HG03060 (cell line): Measurements from ENCODE around the gene NRP2.

Experiments
- ATAC-seq: cut with Tn5 transposase; IDR thresholded peaks from one replicate; pipeline ENCODE4 v1.9.1; 2021; ENCODE audit warnings: low read depth, moderate number of reproducible peaks; ENCODE audit not compliant: unreplicated experiment

Gene NRP2

DNA sequence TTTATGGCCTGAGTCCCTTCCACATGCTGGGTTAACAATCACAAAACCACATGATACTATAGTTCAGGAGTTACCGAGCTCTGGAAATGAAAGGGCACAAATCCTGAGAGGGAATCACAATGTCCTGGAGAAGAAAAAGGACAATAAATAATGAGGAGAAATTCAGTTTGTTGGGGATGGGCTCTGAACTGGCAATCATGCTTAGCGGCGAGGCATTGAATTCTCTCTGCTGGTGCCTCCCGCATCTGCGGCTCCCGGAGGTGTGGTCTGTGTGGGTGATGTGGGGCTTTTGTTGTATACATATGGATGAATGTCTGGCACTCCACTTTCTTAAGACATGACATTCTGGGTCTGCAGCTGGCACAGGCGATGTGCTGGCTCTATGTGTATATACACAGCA lies 46.1 kb downstream of the NRP2 start:
- ATAC-seq: no peak

DNA sequence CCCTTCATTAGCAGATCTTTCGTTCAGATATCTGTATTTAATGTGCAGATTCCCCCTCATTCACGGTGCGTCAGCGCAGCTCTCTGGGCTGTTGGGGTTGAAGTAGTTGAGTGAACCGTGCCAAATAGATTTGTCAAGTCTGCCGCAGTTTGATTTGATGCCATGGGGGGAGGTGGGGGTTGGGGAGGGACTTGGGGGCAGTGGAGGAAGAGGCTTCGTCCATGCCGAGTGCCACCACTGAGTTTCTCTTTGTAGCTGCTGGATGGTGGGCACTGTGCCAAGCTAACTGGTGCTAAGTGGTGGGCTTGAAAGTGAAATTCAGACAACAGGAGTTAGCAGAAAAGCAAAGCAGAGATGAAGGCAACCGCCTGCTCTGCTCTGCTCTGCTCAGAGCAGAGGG lies 47.9 kb downstream of the NRP2 start:
- ATAC-seq: no peak

DNA sequence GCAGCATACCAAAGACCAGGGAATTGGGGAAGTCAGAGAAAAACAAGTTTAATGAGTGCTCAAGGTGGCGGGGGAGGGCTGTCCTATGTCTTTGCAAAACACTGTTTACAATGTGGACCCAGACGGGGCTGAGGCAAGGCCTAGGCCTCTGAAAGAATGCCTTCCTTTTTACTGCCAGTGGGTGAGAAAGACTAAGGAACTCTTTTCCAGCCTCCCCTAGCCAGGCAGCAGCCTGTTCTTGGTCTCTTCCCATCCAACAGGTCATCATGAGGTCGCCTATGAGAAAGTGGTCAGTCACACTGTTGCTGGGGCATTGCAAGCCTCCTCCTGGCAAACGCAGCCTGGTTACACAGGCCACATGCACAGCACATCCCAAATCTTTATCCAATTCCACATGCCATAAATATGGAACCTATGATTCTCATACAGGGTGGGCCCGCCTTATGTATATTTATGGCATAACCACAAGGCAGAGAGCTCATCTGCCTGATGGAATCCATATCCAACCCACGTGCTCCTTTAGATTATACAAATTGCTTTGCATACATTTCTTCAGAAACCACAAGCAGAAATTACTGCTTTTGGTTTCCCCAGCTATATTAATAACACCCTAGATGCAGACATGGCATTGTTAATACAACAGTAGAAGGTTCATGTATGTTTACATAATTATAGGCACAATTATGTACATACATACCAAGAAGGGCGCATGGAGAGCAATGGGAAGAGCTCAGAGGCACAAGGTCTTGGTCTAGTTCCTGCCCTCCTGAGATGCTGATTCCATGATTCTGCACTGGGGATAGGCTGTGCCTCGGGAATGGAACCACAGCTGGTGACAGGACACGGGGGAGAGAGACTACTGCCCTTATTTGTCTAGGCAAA lies 48.6 kb downstream of the NRP2 start:
- ATAC-seq: no peak

DNA sequence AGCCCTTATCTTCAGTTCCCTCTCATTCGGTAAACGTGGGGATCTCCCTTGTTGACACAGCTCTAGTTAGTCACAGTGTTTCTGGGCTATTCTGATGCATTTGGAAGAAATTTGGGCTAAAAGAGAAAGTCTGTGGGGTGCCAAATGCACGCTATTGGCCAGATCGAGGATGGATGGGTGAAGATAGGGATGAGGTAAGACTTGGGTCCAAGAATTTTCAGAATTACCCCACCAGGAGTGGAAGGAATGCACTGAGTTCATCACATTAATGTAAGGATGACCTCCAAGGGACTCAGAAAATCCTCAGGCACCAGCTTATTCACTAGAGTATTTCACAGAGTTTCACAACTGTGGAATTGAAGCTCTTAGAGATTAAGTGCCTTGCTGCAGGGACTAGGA lies 49.3 kb downstream of the NRP2 start:
- no peak for ATAC-seq

DNA sequence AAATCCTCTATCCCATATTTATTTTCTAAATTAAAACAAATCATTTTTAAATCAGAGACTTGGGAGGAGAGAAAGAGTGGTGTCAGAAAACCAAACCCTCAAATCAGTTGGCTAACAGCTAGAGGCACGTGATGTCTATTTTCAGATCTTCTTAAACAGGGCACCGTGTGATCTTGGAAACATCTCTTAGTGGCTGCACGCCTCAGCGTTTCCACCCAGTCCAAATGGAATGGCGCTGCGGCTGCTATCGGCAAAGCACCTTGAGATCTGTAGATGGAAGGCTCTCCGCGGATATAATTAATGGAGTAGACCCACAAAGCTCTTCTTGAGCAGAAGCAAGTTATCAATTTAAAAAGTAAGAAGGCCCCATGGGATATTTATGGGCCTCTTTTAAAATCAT lies 50.0 kb downstream of the NRP2 start:
- no peak for ATAC-seq

DNA sequence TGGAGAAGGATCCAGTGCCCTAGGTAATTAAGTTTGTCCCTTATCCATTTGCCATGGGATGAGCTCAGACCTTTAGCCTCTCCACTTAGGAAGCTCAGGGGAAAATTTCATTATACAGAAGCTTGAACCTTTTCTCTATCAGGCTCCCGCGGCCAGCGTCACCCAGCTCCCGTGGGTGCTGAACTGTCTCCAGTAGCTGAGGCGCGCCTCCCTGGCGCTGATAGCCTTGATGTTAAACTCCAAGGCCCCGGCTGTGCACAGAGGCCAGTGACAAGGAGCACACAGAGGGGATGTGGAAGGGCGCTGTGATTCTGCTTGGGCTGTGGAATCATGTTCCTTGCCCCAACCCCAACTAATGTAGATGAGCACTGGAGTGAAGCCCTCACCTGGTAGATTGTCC lies 50.8 kb downstream of the NRP2 start:
- no peak for ATAC-seq

DNA sequence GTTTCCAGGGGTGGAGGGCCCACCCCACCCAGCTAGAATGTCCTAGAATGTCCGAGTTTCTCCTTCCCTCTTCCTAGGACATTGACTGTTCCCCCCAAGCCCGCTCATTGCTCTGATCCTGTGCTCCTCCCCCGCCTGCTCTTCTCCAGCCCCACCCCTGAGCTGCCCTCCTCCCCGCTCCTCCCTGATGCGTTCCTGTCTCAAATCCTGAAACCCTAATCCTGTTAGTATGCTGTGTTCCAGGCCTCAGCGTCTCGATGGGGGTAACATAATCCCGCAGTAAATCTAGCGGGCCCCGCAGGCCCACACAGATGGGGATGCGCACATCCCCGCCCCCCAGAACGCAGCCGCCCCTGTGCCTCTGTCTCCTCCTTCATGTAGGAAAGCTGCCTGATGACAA lies 51.3 kb downstream of the NRP2 start:
- no peak for ATAC-seq

DNA sequence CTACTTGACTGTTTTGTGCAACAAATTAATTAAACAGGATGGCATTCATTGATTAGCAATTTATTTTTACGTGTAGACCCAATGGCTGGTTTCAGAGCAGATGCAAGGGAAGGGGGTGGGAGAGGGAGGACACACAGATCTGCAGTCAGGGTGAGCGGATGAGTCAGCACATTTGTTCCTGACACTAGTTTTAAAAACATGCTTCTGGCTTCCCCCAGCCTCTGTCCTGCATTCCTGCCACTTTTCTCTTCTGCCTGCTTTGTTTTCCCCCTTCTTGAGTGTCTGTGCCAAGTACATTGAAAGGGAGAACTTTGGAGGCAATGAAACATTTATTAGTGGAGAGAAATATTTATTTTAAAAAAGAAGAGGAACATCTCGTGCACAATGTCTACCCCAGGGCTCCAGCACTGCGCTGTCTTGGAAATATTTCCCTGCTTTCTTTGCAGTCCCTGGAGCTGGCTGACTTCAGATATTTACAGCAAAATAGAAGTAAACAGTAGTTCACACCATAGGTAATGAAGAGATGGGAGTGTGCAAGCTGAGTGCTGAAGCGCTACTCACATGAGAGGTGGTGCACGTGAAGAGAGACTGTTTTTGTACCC lies 52.2 kb downstream of the NRP2 start:
- ATAC-seq: no peak

DNA sequence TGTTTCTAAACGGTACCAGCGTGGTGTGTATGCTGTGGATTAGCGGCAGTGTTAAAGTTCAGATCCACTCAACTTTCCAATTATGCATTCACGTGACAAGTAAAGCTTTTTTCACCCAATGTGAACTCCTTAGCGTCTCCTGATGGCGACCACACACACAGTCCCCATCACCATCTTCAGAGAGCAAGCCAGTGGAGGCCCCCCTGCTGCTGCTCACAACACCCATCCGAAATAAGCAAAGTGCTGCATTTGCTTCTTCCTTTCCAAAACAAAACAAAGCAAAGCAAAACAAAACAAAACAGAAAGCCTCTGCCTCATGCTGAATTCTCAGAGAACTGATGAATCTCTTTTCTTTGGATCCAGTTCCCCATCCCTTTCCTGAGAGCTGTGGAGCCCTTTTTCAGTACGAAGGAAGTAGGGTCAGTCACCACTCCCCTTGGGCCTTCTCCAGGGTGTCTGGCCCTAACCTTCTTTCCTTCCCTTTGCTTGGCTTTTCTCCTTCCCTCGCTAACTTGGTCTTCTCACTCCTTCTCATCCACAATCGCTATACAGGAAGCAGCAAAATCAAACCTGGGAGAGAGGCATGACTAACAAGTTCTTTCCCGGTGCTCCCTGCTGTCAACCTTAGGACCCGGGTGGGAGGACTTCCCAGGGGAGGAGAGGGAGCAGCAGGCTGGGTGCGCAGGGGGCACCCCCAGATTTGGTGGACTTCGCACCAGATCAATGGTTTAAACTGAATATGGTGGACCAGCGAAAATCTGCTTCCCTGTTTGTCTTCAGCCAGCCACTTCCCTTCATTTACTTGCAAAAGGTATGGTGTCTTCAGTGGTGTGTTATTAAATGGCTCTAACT lies 56.0 kb downstream of the NRP2 start:
- no peak for ATAC-seq

DNA sequence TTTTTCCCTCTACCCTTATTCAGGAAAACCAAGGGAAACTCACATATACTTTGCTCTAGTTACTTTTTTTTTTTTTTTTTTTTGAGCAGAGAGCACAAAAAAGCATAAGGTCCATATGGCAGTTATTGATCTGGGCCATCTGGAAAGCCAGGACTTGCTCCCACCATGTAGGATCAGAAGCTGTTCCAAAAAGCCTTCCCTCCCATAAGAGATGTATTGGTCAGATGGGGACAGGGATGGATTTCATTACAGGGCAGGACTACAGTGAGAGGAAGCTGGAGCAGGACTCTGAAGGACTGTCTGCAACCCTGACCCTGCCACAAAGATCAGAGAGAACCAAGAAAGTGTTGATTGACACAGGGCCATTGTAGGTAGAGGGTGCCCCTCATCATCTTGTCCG lies 57.3 kb downstream of the NRP2 start:
- ATAC-seq: no peak

DNA sequence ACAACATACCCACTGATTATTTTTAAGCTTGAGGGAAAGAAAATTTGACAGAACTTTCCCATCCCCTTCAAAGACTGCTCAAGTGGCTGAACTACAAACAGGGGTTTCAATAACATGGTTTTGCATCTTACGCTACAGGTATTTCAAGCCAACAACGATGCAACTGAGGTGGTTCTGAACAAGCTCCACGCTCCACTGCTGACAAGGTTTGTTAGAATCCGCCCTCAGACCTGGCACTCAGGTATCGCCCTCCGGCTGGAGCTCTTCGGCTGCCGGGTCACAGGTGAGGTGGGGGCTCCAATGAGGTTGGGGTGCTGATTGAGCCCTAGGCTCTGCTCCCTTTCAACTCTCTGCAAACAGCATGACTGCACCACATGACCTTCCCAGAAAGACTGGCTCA lies 58.1 kb downstream of the NRP2 start:
- no peak for ATAC-seq

DNA sequence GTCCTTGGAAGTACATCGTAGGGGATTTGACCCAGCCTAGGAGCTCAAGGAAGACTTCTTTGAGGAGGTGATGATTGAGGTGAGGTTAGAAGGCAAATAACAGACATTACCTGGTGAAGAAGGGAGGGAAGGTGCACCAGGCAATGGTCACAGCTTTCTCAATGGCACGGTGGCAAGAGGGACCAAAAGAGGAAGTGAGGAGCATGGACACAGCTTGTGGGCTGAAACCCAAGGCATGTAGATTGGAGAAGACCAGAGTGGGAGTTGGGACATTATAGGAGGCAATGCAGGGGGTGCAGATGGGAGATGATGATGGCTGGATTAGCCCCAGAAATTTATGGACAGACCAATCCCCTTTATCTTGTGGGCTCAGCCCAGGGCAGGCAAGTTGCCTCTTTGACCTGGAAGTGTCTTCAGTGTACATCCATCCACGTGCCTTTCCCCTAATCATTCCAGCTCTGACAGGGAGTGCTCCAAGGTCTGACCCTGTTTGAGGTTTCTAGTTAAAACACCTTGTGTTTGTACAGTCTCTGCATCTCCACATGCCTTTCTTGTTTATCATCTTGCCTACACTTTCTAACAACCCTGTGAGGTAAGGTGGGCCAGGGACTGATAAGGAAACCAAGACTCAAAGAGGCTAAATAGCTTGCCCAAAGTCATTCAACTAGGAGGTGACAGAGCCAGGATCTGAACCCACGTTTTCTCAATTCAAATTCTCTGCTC lies 59.1 kb downstream of the NRP2 start:
- no peak for ATAC-seq

DNA sequence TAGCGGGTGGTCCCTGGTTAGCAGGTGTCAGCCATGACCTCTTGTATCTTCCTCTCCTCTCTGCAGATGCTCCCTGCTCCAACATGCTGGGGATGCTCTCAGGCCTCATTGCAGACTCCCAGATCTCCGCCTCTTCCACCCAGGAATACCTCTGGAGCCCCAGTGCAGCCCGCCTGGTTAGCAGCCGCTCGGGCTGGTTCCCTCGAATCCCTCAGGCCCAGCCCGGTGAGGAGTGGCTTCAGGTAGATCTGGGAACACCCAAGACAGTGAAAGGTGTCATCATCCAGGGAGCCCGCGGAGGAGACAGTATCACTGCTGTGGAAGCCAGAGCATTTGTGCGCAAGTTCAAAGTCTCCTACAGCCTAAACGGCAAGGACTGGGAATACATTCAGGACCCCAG lies 60.8 kb downstream of the NRP2 start:
- ATAC-seq: no peak

DNA sequence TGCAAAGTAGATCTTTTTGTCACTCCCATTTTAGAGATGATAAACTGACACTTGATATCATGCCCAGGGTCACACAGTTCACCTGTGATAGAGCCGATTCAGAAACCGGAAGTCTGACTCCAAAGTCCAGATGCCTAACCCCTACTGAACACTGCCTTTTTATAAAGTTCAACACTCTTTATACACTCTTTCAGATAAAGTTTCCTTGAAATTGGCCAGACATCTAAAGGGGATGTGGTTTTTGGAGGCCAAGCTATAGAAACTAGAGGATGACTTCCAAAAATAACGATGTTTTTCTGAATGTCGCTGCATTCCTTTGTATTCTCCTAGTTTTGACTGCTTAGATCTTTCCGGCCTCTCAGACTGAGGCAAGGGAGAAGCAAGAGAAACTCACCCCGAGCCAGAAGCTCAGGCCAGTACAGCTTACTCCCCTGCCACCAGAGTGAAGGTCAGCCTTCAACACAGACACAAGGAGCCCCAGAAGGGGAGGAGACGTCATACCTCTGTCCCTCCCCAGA lies 61.8 kb downstream of the NRP2 start:
- no peak for ATAC-seq

DNA sequence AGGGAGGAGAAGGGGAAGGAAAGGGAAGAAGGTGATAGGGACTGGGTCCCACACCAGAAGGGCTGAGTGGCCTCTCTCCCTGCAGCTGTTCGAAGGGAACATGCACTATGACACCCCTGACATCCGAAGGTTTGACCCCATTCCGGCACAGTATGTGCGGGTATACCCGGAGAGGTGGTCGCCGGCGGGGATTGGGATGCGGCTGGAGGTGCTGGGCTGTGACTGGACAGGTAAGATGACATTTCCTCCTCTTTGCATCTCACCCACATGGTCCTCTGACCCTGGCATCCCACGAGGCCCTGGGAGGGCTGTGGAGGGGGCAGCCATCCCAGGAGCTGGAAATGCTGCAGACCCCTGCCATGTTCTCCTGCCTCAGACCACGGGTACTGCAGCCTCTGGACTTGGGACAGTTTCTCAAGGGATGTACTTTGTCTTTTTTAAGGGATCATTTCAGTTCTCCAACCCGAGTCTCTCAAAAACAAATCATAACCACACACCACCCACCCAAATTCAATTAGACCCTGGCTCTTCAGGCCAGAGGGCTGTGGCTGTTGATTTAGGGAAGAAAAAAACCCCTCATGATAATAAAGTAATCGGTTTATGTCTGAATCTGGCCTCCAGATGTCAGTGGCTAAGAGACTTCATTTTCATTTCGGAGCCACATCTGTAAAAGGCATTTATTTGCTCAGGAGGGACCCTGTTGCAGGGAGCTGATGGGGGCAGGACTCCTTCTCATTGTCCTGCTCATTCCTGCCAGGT lies 63.5 kb downstream of the NRP2 start:
- no peak for ATAC-seq

DNA sequence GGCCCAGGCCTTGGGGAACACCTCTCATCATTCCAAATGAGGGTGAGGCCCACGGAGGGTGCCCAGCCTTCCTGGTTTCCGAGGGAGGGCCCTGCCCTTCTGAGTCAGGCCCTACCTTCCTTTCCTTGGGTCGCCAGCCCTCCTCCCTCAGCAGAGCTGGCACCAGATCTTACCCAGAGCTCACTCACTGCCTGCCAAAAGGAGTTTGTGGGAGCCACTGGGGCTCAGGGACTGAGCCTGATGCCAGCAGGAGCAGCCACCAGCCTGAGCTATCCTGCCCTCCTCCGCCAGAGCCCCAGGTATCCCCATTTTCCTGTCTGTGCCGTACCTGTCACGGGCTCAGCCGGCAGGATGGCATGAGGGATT lies 64.1 kb downstream of the NRP2 start:
- ATAC-seq: no peak

DNA sequence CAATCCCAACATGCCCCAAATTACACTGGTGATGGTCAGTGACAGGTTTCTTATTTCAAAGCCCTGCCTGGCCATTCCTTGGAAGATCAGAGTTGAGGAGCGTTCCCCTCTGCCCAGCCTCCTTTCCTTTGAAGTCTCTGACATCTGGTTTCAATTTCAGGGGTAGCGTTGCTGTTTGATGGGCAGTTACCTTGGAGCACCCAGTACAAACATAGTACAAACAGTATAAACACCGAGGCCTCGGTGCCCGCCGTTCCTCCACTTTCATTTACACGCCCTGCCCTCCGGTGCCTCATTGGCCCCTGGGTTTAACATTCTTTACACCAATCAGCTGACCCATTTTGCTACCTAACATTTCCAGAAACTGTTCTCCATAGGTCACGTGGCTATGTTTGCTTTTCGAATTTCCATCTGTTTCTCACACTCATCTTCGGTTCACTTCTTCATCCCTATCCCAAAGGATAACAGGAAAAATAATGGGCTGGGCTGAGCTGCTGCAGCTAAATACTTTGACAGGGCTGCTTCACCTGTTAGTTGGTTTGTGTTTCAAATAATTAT lies 65.6 kb downstream of the NRP2 start:
- no peak for ATAC-seq

DNA sequence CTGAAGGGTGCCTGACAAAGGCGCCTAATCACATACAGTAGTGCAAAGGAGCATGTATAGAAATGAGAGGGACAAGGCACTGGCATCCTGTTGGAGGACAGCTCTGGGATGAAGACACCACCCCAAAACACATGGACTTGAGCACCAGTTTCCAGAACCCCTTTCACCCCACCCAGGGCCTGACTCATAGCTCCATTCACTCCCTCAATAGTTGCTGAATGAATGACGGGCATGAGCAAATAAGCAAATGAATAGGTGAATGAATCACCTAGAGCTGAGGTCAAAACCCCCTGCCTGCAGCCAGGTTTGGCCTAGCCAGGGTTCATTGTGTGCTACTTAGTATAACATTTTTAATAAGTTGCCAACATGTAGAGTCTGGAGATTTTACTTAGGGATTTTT lies 66.3 kb downstream of the NRP2 start:
- ATAC-seq: no peak

DNA sequence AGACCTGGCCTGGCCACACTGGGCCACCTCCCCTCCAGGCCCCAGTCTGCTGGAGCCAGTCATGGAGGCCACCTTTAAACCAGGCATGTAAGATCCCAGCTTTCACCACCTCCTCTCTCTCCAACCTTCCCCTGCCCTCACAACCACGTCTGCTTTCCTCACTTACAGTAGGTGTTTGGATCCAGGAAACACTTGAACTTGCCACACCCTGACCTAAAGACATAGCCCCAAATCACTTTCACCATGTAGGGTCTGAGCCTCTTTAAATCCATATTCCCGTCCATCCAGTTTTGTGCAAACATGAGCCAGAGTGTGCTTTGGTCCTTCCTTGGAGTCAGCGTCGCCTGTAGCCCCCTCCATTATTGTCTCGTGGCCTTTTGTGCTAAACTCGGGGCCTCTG lies 66.8 kb downstream of the NRP2 start:
- no peak for ATAC-seq

DNA sequence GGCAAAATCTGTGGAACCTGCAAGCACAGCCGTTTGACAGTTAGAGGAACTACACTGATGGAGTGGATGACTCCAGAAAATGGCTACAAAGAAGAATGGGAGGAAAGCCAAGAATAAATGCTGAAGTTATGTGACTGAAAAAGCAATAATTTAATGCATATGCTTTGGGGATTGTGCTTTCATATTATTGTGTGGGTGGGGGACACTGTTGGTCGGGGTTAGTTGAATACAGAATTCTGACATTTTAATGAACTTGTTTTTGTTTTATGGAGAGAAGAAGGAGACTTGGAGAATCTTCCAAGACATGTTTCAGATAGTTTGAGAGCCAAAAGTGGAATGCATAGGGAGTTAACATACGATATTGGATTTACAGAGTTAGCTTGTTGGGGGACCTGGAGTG lies 68.5 kb downstream of the NRP2 start:
- ATAC-seq: no peak
